Measurements from ENCODE around the gene HHAT.

DNA sequence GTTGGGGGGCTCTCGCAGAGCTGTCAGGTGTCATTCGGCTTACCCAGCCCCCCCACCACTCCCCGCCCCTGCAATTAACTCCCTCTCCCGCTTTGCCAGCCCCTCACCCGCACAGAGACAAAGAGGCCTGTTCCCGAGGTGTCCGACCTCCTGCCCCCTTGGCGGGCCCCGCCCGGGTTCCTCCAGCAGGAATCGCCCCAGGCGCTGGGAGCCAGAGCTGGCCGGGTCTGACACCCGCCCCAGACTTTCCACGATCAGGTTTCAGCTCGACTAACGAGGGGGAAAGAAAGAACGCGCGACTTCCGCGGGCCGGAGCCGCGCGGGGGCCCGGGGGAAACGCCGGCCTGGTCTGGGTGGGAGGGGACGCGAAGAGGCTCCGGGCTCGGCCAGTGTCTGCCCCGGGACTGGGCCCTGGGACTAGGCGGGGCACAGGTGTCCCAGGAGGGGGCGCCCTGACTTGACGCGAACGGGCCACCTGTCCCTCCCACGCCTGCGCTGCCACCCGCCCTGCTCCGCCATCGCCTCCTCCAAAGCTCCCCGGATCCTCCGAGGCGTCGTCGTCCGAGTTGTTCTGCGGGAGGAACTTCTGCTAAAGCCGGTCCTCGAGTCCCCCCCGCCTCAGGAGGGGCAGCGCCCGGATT, 36.4 kb upstream of the HHAT start:
- no peak for TF ChIP-seq EZH2phosphoT487 (IDR thresholded peaks at IDR 0.05; ENCODE audit: borderline replicate concordance, low read depth, low read length)
- TF ChIP-seq, protein P1, sequence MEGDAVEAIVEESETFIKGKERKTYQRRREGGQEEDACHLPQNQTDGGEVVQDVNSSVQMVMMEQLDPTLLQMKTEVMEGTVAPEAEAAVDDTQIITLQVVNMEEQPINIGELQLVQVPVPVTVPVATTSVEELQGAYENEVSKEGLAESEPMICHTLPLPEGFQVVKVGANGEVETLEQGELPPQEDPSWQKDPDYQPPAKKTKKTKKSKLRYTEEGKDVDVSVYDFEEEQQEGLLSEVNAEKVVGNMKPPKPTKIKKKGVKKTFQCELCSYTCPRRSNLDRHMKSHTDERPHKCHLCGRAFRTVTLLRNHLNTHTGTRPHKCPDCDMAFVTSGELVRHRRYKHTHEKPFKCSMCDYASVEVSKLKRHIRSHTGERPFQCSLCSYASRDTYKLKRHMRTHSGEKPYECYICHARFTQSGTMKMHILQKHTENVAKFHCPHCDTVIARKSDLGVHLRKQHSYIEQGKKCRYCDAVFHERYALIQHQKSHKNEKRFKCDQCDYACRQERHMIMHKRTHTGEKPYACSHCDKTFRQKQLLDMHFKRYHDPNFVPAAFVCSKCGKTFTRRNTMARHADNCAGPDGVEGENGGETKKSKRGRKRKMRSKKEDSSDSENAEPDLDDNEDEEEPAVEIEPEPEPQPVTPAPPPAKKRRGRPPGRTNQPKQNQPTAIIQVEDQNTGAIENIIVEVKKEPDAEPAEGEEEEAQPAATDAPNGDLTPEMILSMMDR (conservative IDR thresholded peaks at IDR 0.05; ENCODE audit: low read length) = no peak
